HepG2 (cell line): Measurements from ENCODE around the gene GPS1. TPM values are rescaled to one million over a fixed set of nuclear protein-coding genes. Genes with fewer than 3 reads are reported as not detected.

Experiments used
- BHLHE40 ChIP-seq: IDR thresholded peaks from 2 replicates; pipeline ENCODE4 v1.6.1; 2011; ENCODE audit warnings: low read length, improper control_type of control experiment
- E2F2 ChIP-seq: sonication (generic); formaldehyde crosslinking; IDR thresholded peaks from 2 replicates; pipeline ENCODE4 v1.4.0; 2020; ENCODE audit warnings: missing genetic modification reagents, borderline replicate concordance
- EP300 ChIP-seq, 3 experiments: sonication (generic) in 1 of 3; formaldehyde crosslinking in 1 of 3; IDR thresholded peaks; 2 replicates each; pipeline versions ENCODE4 v1.5.1 to v1.6.1; 2011 to 2020; ENCODE audit warnings: low read depth in 2 of 3, low read length in 2 of 3, borderline replicate concordance in 1 of 3, improper control_type of control experiment in 1 of 3, mild to moderate bottlenecking in 1 of 3, missing genetic modification reagents in 1 of 3, moderate library complexity in 1 of 3
- FOSL2 ChIP-seq: sonication (generic); formaldehyde crosslinking; IDR thresholded peaks from 2 replicates; pipeline ENCODE4 v1.4.0; 2020; ENCODE audit warnings: missing genetic modification reagents
- GRHL1 ChIP-seq: sonication (generic); formaldehyde crosslinking; conservative IDR thresholded peaks from 2 replicates; pipeline ENCODE4 v1.8.0; 2022; ENCODE audit warnings: missing genetic modification reagents
- HOXA3 ChIP-seq: sonication (generic); formaldehyde crosslinking; IDR thresholded peaks from 2 replicates; pipeline ENCODE4 v1.5.0; 2020; ENCODE audit warnings: missing genetic modification reagents
- LRRFIP1 ChIP-seq: sonication (generic); formaldehyde crosslinking; conservative IDR thresholded peaks from 2 replicates; pipeline ENCODE4 v1.4.0; 2020; ENCODE audit warnings: missing genetic modification reagents
- MXI1 ChIP-seq: IDR thresholded peaks from 3 replicates; pipeline ENCODE4 v1.6.1; 2012; ENCODE audit warnings: low read depth, low read length, inconsistent platforms, borderline replicate concordance
- RARA ChIP-seq: IDR thresholded peaks from 2 replicates; pipeline ENCODE4 v1.6.1; 2016; ENCODE audit warnings: missing genetic modification reagents, missing compliant biosample characterization
- ZBTB44 ChIP-seq: sonication (generic); formaldehyde crosslinking; IDR thresholded peaks from 2 replicates; pipeline ENCODE4 v1.4.0; 2020; ENCODE audit warnings: missing genetic modification reagents
- ZBTB7B ChIP-seq: sonication (generic); formaldehyde crosslinking; IDR thresholded peaks from 2 replicates; pipeline ENCODE4 v1.4.0; 2020; ENCODE audit warnings: missing genetic modification reagents
- ZHX2 ChIP-seq, 2 experiments: sonication (generic) in 1 of 2; formaldehyde crosslinking in 1 of 2; IDR thresholded peaks; 2 replicates each; pipeline versions ENCODE4 v1.6.1 to v1.9.0; 2014 to 2022; ENCODE audit warnings: antibody characterized with exemption in 1 of 2, borderline replicate concordance in 1 of 2, inconsistent platforms in 1 of 2, low read depth in 1 of 2, missing genetic modification reagents in 1 of 2
- ZNF12 ChIP-seq: sonication (generic); formaldehyde crosslinking; IDR thresholded peaks from 2 replicates; pipeline ENCODE4 v1.5.0; 2020; ENCODE audit warnings: missing genetic modification reagents
- ZNF672 ChIP-seq: sonication (generic); formaldehyde crosslinking; IDR thresholded peaks from 2 replicates; pipeline ENCODE4 v1.8.1; 2022; ENCODE audit warnings: missing genetic modification reagents
- ZNF720 ChIP-seq: sonication (generic); formaldehyde crosslinking; IDR thresholded peaks from 2 replicates; pipeline ENCODE4 v1.4.0; 2020; ENCODE audit warnings: missing genetic modification reagents
- polyA plus RNA-seq, 8 experiments: library from polyadenylated mRNA; depleted of rRNA in 3 of 8; stranded (reverse) in 7 of 8; unstranded in 1 of 8; fragments of >200 nt; fragmentation: Illumina TruSeq in 4 of 8; extraction: Trizol in 4 of 8; gene quantifications; 2 replicates each; pipeline versions ENCODE4 v1.2.1 to v1.2.3, GENCODE V29; 2011 to 2016; ENCODE audit warnings: low read depth in 4 of 8, missing spikeins in 1 of 8, mixed read lengths in 1 of 8; ENCODE audit not compliant: insufficient read depth in 1 of 8
- total RNA-seq, 5 experiments: library from RNA; depleted of rRNA; stranded (reverse); fragments of >200 nt; fragmentation: Illumina TruSeq; extraction: Trizol; gene quantifications; 2 replicates each; pipeline ENCODE4 v1.2.3, GENCODE V29; 2016; ENCODE audit warnings: low read depth in 1 of 5

GPS1 gene
- total and polyA plus RNA-seq, 2 of the 13 experiments (the other 11 are each of a cell fraction or from before 2014, with no cell fraction given), result 124 to 128 TPM

- TF ChIP-seq ZHX2 (IDR thresholded peaks at IDR 0.05; ENCODE audit: low read depth) (no peak), ZHX2 (CRISPR knock-in tag; IDR thresholded peaks at IDR 0.05; ENCODE audit: borderline replicate concordance) (no peak), RARA (CRISPR knock-in tag) (no peak), LRRFIP1 (CRISPR knock-in tag) (no peak), ZBTB44 (CRISPR knock-in tag) (no peak), FOSL2 (no peak; the same call in 1 of the 2 replicates), HOXA3 (CRISPR knock-in tag) (no peak), E2F2 (CRISPR knock-in tag) (no peak), MXI1 (no peak), ZNF12 (CRISPR knock-in tag) (no peak), ZBTB7B (no peak), BHLHE40 (no peak), EP300 (IDR thresholded peaks at IDR 0.05; ENCODE audit: low read depth in 2 of 2, low read length in 2 of 2) (no peak), EP300 (CRISPR knock-in tag; IDR thresholded peaks at IDR 0.05; ENCODE audit: borderline replicate concordance) (no peak), ZNF672 (0 out of 2 replicates have a peak, but pooled peaks have one; percentile 22), GRHL1 (CRISPR knock-in tag) (no peak), ZNF720 (CRISPR knock-in tag) (no peak)
These were observed 24.5 kb downstream of the GPS1 start (continued) for GRCh38 chr17:82076018-82076784.
